C4-2B (cell line): ENCODE results near the gene LRRC18.

Experiments used
- ZFX ChIP-seq: fragments of 450-650 bp; IDR thresholded peaks from 2 replicates; pipeline ENCODE4 v1.6.1; 2017
- TF ChIP-seq, protein P1 (sequence below): fragments of 450-650 bp; conservative IDR thresholded peaks from 2 replicates; pipeline ENCODE4 v1.5.1; 2017; ENCODE audit warnings: mild to moderate bottlenecking

DNA sequence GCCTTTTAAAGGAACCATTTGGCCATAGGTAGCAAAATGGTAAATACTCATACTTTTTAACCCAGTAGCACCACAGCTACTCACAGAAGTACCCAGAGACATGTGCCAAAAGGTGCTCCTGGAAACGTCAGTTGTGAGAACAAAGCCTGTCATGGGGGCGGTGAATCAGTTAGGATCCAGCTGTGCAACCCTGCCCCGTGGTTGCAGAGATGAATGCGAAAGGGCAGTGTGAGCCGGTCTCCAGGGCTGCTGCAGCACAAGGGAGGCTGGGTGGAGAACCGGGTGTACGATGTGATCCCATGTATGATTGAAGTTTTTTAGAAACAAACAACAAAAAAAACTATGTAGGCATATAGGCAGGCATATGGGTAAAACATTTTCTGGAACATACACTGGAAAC lies 1.3 kb upstream of the LRRC18 start:
- TF ChIP-seq, protein P1, sequence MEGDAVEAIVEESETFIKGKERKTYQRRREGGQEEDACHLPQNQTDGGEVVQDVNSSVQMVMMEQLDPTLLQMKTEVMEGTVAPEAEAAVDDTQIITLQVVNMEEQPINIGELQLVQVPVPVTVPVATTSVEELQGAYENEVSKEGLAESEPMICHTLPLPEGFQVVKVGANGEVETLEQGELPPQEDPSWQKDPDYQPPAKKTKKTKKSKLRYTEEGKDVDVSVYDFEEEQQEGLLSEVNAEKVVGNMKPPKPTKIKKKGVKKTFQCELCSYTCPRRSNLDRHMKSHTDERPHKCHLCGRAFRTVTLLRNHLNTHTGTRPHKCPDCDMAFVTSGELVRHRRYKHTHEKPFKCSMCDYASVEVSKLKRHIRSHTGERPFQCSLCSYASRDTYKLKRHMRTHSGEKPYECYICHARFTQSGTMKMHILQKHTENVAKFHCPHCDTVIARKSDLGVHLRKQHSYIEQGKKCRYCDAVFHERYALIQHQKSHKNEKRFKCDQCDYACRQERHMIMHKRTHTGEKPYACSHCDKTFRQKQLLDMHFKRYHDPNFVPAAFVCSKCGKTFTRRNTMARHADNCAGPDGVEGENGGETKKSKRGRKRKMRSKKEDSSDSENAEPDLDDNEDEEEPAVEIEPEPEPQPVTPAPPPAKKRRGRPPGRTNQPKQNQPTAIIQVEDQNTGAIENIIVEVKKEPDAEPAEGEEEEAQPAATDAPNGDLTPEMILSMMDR, result no peak
- TF ChIP-seq ZFX, result no peak
